NCI-H2196 (cell line): ENCODE results near the gene TIGD1.
"Not testable (repeated sequence)": the region's sequence is repeated elsewhere in the genome, so short reads cannot be mapped to it uniquely, and the experiment has no call there.

Experiments
- DNase-seq: peaks from one replicate; lab custom pipeline; 2025; ENCODE audit not compliant: unreplicated experiment; lab: John Stamatoyannopoulos, UW

The TIGD1 gene

GRCh38 chr2:232540441-232541041 lies 9.8 kb downstream of the TIGD1 start:
- no peak for DNase-seq

DNA sequence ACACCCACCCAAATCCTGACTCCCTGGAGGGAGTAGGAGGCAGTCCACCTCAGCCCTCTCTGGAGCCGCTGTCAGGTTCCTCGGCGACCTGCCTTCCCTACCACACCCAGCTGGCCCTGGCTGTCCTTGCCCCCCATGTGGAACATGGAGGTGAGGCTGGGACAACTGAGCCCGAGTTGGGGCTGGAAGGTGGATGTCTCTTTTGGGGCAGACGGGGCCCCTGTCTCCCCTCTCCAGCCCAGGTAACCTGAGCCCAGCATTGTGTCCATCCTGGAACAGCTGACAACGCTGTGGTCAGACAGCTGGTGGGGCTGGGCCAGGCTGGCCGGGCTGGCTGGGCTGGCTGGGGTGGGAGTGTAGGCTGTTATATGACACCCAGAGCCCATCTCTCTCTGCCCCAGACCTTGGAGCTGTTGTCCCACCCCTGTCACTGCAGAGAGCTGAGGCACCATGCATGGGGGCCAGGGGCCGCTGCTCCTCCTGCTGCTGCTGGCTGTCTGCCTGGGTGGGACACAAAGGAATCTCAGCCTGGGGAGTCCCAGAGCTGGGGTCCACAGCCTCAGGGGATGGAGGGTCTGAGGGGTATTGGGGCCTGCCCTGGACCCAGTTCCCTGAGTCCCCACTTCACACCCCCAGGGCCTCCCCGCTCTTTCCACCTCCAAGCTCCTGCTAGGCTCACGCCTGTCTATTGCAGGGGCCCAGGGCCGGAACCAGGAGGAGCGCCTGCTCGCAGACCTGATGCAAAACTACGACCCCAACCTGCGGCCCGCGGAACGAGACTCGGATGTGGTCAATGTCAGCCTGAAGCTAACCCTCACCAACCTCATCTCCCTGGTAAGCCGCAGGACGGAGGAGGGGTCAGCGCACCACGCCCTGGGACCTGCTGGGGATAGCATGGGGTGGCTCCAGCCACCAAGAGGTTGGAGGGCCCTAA lies 10.8 kb downstream of the TIGD1 start, which contains the start of gene CHRNG:
CHRNG (plus strand) TSS at position 395 of the 934 bp plus-strand sequence; CDS start at position 451, 56 bp downstream.
- DNase-seq = no peak

DNA sequence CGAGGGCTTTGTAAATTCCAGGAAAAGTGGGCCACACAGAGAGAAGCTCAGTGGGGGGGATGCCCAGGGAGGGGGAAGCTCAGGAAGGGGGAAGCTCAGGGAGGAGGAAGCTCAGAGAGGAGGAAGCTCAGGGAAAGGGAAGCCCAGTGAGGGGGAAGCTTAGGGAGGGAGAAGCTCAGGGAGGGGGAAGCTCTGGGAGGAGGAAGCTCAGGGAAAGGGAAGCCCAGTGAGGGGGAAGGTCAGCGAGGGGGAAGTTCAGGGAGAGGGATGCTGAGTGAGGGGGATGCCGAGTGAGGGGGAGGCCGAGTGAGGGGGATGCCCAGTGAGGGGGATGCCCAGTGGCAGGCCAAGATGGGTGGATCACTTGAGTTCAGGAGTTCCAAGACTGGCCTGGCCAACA lies 11.7 kb downstream of the TIGD1 start:
- no peak for DNase-seq

GRCh38 chr2:232537499-232537898 lies 12.9 kb downstream of the TIGD1 start:
- DNase-seq = no peak

DNA sequence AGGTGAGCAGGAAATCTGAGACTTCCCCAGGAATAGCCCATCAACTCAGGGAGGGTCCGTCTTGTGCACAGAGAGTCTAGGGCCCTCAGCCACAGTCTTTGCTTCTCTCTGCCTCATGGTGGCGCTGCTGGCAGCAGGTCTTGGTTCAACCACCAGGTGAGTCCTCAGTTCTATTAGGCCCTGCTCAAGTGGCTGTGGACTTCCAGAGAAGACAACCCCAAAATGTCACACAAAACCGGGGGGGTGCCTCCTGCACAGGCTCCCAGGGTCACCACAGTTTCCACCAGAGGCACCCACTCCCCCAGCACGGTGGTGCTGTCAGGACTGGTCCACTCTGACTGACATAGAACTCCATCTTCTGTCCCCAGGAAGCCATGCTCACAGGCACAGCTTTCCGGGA lies 13.3 kb downstream of the TIGD1 start:
- no peak for DNase-seq

DNA sequence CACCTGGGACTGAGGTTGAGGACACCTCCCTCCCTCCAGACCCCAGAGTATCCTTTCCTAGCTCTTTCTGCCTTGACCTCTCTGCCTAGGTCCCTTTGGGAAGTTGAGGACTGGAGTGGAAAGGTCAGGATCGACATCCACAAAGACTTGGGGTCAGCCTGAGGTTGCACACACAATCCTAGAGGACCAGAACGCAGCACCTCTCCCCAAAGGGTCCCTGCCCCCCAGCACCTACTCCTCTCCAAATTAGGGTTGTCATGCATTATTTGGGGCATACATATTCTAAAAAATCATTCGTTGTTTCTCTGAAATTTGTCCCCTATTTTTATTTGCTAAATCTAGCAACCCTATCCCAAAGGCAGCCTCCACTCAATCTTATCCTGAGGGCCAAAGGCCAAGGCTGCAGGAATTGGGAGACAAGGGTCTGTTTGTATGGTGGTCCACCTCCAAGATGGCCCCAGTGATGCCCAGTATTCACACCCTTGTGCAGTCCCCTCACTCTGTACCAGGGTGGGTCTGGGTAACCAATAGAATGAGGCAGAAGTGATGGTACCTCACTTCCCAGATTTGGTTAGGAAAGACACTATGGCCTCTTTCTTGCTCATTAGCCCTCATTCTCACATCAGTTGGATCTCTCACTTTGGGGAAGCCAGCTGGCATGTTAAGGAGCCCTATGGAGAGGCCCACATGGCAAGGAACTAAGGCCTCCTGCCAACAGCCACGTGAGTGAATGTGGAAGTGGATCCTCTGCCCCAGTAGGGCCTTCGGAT lies 14.4 kb downstream of the TIGD1 start:
- no peak for DNase-seq

GRCh38 chr2:232534940-232535651 lies 15.3 kb downstream of the TIGD1 start:
- no peak for DNase-seq

DNA sequence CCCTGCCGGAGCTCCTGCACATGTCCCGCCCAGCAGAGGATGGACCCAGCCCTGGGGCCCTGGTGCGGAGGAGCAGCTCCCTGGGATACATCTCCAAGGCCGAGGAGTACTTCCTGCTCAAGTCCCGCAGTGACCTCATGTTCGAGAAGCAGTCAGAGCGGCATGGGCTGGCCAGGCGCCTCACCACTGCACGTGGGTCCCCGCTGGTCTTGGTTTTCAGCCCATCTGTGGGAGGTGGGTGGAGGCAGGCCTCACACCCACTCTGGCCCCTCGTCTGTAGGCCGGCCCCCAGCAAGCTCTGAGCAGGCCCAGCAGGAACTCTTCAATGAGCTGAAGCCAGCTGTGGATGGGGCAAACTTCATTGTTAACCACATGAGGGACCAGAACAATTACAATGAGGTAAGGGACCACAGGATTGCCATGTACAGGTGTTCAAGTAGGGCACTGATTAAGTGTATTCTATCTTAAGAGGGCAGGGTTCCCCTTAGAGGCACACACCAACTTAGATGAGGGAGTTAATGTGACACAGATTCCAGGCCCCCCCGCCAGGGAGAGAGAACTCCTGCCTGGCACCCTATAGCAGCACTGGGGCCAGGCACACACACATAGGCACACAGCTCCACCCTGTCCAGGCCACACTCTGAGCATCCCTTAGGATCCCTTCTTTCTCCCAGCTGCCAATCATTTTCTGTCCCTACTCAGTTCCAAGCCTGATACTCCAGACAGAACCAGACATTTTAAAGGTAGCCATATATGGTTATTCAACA lies 16.2 kb downstream of the TIGD1 start:
- no peak for DNase-seq

- DNase-seq = not testable (repeated sequence)
Measured at GRCh38 chr2:232532821-232533220, 17.5 kb downstream of the TIGD1 start.

DNA sequence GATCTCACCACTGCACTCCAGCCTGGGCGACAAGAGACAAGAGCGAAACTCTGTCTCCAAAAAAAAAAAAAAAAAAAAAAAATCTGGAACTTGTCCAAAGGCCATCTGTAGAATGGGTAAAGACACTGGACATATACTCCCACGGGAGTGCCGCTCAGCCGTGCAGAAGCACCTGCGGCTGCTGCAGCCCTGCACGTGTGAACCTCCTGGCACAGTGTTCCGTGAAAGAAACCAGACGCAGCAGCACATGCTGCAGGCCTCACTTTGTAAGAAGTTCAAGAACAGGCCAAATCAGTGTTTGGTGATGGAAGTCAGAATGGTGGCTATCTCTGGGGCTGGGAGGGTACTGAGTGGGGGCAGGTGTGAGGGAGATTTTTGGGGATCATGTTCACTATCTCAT lies 17.9 kb downstream of the TIGD1 start:
- no peak for DNase-seq

- no peak for DNase-seq
Measured at GRCh38 chr2:232530626-232531260, 19.6 kb downstream of the TIGD1 start.

GRCh38 chr2:232529806-232530547 lies 20.4 kb downstream of the TIGD1 start:
- no peak for DNase-seq

DNA sequence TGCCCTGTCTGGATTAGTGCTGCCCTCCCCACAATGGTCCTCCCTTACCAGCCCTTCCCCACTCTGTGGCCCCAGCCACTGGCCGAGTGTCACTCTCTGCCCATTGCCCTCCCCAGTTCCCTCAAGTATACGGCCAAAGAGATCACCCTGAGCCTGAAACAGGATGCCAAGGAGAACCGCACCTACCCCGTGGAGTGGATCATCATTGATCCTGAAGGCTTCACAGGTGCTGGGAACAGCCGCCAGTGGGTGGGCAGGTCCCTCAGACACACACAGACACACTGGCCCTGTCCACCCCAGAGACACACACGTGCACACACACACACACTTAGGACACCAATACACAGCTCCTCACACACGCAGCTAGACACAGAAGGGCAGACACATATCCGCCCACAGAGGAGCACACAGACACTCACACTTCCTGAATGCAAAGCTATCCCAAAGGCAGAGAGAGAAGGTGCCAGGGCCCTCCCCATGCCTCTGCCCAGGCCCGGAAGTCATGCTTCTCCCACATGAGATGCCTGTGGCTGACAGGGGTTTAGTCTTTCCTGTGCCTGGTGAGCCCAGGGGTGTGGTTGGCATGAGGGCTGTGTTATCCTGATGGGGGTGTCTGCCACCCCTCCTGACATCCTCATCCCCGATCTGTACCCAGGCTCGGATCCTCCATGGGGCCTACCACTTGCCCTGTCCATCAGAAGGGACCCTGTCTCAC lies 21.5 kb downstream of the TIGD1 start:
- DNase-seq = no peak

GRCh38 chr2:232527905-232528470 lies 22.4 kb downstream of the TIGD1 start:
- no peak for DNase-seq

DNA sequence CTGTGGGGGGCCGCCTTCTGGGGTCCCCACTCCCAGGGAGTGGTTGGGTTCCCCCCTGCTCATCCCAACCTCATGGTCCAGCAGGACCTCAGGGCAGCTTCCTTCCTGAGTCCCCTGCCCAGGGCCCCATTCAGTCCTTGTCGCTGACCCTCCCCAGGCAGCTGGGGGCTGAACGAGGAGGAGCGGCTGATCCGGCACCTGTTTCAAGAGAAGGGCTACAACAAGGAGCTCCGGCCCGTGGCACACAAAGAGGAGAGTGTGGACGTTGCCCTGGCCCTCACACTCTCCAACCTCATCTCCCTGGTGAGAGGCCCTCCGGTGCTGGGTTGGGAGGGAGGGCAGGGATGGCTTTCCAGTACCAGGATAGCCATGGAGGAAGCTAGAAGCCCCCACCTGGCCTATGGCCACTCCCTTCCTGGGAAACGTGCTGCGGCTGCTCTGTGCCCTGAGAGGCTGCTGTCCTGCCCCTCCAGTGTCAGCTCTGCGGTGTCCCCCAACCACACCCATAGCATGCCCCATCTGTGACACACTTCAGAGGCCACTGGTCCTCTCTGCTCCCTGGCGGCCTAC lies 23.9 kb downstream of the TIGD1 start:
- DNase-seq = no peak

- DNase-seq = no peak
Measured at GRCh38 chr2:232525791-232526371, 24.5 kb downstream of the TIGD1 start, which contains the start of gene CHRND. Gene CHRND (plus strand): TSS chr2:232526160. CDS start chr2:232526216, 56 bp downstream.

- no peak for DNase-seq
Measured at GRCh38 chr2:232525199-232525598, 25.2 kb downstream of the TIGD1 start.
